Activated CD4-positive, alpha-beta T cell treated with anti-CD3 and anti-CD28 coated beads for 48 hours (primary cell): ENCODE measurements around the gene TRHDE.

Experiments
- DNase-seq: peaks from one replicate; pipeline ENCODE4 v3.0.0-alpha.2; 2020

TRHDE gene

DNA sequence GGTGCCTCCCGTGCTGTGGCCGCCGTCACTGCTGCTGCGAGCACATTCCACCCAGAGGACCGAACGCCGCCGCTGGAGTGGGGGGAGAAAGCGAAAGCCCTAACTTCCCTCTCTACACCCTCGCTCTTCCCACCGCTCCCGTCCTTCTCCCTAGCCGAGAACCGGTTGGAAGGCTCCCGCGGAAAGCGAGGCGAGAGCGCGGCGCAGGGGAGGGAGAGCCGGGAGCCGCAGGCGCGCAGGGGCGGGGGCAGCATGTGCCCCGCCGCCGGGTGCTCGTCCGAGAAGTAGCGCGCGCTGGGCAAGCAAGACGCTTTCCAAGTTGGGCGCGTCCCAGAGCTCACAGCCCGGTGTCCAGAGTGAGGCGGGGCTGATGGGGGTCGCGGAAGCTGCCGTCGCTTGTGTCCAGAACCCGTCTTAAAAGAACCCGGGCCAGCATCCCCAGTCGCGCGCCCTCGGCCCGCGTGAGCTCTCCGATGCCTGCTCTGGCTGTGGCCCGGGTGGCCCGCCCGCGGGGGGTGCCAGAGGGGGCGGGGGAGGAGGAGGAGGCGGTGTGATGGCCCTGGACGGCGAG lies at the start of gene TRHDE:
Gene TRHDE, plus strand, starts transcription at position 280 of the 571 bp plus-strand sequence. Its CDS starts 274 bp downstream, at position 554.
- DNase-seq = no peak

- no peak for DNase-seq
These were observed 45.7 kb upstream of the TRHDE start for GRCh38 chr12:72226510-72226909.

DNA sequence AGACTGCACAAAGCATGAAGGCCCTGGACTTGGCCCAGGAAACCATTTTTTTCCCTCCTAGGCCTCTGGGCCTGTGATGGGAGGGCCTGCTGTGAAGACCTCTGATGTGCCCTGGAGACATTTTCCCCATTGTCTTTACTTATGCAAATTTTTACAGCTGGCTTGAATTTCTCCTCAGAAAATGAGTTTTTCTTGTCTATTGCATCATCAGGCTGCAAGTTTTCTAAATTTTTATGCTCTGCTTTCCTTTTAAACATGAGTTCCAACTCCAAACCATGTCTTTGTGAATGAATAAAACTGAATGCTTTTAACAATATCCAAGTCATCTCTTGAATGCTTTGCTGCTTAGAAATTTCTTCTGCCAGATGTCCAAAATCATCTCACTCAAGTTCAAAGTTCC lies 43.7 kb upstream of the TRHDE start:
- no peak for DNase-seq

- no peak for DNase-seq
These were observed 41.6 kb upstream of the TRHDE start for GRCh38 chr12:72230589-72230988.

DNA sequence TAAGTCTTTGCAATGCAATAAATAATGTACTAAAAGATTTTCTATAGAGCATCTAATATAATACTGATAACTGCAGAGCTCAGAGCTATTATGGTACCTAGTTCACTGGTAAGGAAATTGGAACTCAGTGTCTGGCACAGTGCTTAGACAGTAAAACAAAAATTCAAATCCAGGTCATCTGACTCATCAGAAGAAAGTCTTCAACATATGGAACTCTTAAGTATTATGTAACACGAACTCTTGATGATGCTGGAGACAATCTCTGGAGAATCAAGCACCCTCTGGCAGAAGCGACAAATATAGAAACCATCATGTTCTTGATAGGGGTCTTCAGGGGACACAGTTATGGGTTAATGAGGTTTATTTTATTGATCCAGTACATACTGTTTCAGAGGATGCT lies 37.3 kb upstream of the TRHDE start:
- DNase-seq = no peak

- DNase-seq = no peak
These were observed 36.0 kb upstream of the TRHDE start for GRCh38 chr12:72236071-72236705.

- no peak for DNase-seq
These were observed 30.6 kb upstream of the TRHDE start for GRCh38 chr12:72241552-72241951.

DNA sequence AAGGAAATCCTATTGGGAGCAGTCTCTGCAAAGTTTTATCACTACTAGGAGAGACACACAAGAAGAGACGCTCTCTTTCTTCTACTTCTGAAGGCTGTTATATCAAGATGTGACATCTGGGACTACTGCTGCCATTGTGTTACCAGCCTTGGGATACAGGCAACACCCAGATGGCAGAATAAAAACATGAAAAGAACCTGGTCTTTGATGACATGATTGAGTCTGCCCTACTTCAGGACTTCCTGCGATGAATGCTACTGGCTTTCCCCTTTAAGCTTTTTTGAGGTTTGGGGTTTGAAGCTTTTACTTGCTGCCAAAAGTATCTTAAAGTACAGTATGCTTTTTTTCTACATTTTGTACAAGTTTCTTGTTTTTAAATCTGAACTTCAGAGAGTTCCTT lies 29.2 kb upstream of the TRHDE start:
- no peak for DNase-seq

DNA sequence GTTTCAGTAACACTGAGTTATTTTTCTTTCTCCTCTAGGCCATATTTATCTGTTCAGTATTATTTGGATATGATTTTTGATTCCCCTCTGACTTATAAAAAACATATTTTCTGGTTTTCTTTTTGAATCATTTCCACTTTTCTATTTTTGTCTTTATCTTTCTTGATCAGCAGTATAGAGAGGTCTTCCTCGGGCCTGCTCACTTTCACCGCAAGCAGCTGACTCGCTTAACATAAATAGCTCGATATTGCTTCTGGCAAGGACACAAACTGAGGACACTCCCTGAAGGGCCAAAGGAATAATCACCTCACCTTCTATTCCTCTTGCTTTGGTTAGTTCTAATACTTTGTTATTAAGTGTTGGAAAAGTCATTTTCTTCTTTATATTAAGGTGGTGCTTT lies 25.8 kb upstream of the TRHDE start:
- DNase-seq = no peak

DNA sequence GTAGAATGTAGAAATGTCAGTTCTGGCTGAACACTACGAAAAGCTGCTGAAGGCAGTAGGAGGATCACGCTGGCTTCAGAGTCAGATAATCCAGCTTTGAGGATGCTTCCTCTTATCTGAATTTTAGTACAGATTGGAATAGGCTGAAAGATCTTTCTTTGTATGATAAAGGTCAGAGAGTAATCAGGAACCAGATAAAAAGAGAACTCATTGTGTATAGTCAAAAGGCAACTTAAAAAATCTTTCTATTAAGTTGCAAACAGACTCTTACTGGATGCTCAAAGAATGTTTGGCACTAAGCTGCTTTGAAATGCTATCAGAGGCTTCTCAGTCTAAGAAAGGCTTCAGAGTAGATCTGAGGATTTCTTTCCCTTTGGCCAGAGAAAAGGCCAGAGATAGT lies 21.8 kb upstream of the TRHDE start:
- DNase-seq = no peak

- no peak for DNase-seq
These were observed 15.4 kb upstream of the TRHDE start for GRCh38 chr12:72256725-72257124.

DNA sequence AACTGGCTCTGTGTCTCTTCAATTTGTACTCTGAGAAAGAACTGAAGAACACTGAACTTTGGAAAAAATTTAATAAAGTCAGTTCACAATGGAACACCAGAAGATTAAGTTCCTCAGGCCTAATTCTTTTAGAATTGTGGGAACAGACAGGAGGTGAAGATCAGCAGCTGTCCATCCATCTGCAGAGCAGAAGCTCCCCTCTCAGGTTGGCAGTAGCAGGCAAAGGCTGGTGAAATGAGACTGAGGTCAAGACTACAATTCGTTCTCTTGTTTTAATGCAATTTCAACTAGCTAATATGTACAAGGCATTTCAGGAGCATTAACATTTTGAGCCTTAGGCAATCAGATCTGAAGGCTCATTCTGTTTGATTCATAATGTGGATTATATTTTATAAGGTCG lies 10.3 kb upstream of the TRHDE start:
- no peak for DNase-seq

DNA sequence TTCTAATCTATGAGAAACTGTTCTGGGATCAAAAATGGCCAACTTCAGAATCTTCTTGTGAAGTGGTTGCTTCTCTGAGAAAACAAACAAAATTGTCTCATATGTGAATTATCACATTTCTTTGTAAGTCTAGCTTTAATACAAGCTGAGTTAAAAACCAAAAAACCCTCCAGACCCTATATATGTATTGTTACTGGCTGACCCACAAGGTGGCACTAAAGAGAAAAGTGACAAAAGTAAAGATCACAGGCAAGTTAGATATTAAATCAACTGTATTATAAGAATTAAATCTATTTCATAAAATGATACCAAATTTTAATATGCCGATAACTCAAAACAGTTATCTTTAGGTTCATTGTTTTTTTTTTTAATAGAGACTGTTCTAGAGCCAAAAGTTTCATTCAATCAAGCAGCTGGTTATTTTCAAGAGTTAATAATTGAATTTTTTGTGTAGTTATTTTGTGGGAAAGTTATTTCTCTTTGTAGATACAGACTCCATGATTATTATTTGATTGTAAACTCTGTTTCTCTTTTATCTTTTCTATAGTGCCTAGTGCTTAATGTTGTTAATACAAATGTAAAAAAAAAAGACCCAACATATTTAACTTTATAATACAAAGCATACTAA lies 7.5 kb upstream of the TRHDE start:
- no peak for DNase-seq

DNA sequence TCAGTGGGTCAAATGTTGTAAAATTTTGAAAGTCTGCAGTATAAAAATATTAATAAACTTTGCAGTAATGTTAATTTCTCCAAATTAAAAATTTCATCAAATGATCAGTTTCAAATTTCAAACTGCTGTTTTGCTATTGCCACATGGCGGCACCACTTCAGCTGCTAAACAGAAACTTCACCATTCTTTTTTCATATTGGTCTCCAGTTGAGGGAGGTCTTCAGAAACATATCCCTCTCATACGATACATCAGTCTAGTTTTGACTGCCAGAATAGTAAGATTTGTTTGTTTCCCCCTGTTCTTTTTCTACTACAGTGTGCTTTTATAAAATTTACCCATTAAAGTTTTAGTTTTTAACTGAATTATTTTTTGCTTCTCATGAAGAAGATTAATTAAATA lies 4.2 kb upstream of the TRHDE start:
- DNase-seq = no peak

DNA sequence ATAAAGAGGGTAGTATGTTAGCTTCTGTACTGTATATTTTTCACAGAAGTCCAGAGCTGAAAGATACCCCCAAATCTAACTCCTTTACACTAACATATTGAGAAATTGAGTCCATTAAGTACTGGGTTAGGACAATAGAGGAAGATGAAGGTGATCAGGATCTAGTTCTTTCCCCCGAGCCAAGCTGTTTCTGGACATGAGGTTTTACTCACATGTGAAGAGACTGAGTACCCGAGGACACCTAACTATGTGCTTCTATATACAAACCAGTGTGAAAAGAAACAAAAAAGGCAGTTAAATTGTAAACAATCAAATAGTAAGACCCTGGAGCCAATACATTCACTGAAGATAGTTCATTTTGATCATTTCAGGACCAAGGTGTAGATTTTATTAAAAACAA lies 3.8 kb upstream of the TRHDE start:
- DNase-seq = no peak

DNA sequence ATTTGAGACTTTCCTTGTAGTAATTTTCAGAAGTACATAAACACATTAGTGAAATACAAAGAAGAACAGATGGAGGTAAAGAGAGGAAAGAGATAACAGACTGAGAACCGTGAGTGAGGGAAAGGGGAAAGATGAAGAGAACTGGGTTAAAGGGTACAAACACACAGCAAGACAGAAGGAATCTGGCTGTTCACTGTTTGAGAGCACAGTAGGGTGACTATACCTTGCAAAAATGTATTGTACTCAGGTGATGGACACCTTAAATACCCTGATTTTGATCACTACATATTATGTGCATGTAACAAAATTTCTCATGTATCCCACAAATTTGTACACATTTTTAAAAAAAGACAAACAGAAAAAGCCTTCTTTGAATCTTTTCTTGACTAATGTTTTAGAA lies 2.7 kb upstream of the TRHDE start:
- DNase-seq = no peak

DNA sequence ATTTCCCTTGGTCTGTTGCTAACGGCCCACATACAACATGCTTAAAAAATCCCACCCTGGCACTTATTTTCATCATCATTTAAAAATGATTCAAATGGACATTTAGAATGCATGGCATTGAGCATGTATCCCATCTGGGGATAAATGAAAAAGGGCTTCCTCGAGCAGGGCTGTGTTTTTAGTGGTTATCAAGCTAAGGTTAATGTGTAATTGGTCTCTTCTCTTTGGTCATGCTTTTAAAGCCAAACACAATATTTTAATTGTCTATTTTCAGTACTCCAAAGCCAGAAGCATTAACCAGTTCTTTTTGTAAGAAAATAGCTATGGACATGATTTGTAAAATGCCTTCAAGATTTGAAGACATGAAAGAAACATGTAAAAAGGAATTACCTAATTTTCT lies 1.9 kb upstream of the TRHDE start:
- no peak for DNase-seq

DNA sequence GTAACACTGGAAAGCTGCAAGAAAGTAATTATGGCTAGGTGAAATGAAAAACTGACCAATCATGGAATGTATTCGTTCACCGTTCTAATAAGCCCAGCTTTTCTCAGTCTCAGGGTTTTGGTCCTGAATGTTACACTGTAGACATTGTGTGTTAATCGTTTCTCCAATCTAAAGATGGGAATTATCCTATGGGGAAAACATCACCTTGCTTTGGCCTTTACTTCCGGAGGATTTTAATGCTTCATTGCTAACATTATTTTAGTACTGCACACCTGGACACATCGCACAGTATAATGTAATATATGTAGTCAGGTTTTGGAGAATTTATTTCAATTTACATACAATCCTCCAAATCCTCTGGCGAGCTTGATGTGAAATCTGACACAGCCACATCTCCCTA lies 1.2 kb upstream of the TRHDE start:
- no peak for DNase-seq

GRCh38 chr12:72271451-72272090 lies 599 bp upstream of the TRHDE start:
- no peak for DNase-seq

GRCh38 chr12:72272731-72273498 lies 745 bp downstream of the TRHDE start:
- no peak for DNase-seq

DNA sequence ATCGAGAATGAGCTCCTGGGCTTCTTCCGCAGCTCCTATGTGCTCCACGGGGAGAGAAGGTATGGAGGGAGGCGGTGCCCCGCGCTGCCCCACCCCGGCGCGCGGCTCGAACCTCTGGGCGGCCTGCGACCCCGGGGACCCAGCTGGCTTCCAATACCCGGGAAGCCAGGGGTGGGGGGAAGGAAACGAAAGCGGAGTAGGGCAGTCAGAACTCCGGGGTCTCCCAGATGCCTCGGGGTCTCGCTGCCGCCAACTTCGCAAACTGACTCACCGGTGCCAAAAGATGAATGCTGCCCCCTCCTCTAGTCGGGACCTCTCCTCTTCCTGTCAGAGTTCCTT lies 1.3 kb downstream of the TRHDE start:
- DNase-seq = no peak

DNA sequence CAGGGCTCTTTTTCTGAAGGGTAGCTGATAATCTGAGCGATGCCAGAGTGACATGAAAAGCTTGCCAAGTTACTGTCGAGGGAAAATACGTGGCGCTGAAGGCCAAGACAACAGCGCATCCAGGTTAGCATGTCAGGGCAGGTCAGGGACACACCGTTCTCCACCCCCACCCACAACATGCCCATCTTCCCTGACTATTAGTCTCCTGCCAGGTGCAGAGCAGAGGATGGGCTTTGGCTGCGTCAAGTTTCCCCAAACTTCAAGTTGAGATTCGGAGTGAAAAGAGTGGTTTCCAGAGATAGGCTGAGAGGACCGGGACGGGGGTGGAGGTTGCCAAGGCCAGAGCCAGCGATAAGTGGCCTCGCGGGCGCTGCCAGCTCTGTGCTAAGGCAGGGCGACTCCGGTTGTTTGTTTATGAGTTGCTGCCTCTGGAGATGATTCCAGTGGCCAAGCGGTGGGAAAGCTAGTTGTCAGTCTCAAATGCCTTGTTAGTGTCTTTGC lies 1.7 kb downstream of the TRHDE start:
- no peak for DNase-seq

- no peak for DNase-seq
These were observed 2.8 kb downstream of the TRHDE start for GRCh38 chr12:72274931-72275330.
